ENCODE data around the gene ROMO1. TPM values are rescaled to one million over a fixed set of nuclear protein-coding genes. Genes with fewer than 3 reads are reported as not detected.

ROMO1 gene
- total and polyA plus RNA-seq, 3 experiments from 2014 or later, result 108 to 358 (median 117) TPM

Other genes starting within 250 kb of the ROMO1 start
- 10 to 100 TPM; 34.8 to 42.2 TPM for gene CEP250, start 243.8 kb upstream of the ROMO1 start, total RNA-seq
- gene CEP250, start 243.8 kb upstream of the ROMO1 start, polyA plus RNA-seq, result 17.2 TPM
- not detected for gene C20orf173, start 169.8 kb upstream of the ROMO1 start, total RNA-seq
- not detected for gene C20orf173, start 169.8 kb upstream of the ROMO1 start, polyA plus RNA-seq
- 100 to 1,000 TPM; 136 to 137 TPM for gene ERGIC3, start 157.3 kb upstream of the ROMO1 start, total RNA-seq
- 114 TPM for gene ERGIC3, start 157.3 kb upstream of the ROMO1 start, polyA plus RNA-seq
- 1 to 10 TPM; 2.1 TPM for gene SPAG4, start 83.6 kb upstream of the ROMO1 start, total RNA-seq
- 1.1 TPM for gene SPAG4, start 83.6 kb upstream of the ROMO1 start, polyA plus RNA-seq
- gene CPNE1, start 34.5 kb upstream of the ROMO1 start, total RNA-seq, result 100 to 1,000 TPM; 295 to 305 TPM
- 378 TPM for gene CPNE1, start 34.5 kb upstream of the ROMO1 start, polyA plus RNA-seq
- gene RBM12, start 34.5 kb upstream of the ROMO1 start, total RNA-seq, result 100 to 1,000 TPM; 103 to 110 TPM
- gene RBM12, start 34.5 kb upstream of the ROMO1 start, polyA plus RNA-seq, result 46.1 TPM
- gene NFS1, start 53 bp upstream of the ROMO1 start, total RNA-seq, result 10 to 100 TPM; 36.4 to 37.7 TPM
- 18.8 TPM for gene NFS1, start 53 bp upstream of the ROMO1 start, polyA plus RNA-seq
- 100 to 1,000 TPM; 349 to 352 TPM for gene RBM39, start 42.9 kb downstream of the ROMO1 start, total RNA-seq
- gene RBM39, start 42.9 kb downstream of the ROMO1 start, polyA plus RNA-seq, result 157 TPM
- gene PHF20, start 72.6 kb downstream of the ROMO1 start, total RNA-seq, result 10 to 100 TPM; 53.9 to 54.3 TPM
- 124 TPM for gene PHF20, start 72.6 kb downstream of the ROMO1 start, polyA plus RNA-seq